ENCODE measurements around the gene PLEKHG4B. TPM values are rescaled to one million over a fixed set of nuclear protein-coding genes. Genes with fewer than 3 reads are reported as not detected.

The PLEKHG4B gene
- polyA plus RNA-seq, 3 donors, result 8.1 to 9.5 (median 9.4) TPM

DNA sequence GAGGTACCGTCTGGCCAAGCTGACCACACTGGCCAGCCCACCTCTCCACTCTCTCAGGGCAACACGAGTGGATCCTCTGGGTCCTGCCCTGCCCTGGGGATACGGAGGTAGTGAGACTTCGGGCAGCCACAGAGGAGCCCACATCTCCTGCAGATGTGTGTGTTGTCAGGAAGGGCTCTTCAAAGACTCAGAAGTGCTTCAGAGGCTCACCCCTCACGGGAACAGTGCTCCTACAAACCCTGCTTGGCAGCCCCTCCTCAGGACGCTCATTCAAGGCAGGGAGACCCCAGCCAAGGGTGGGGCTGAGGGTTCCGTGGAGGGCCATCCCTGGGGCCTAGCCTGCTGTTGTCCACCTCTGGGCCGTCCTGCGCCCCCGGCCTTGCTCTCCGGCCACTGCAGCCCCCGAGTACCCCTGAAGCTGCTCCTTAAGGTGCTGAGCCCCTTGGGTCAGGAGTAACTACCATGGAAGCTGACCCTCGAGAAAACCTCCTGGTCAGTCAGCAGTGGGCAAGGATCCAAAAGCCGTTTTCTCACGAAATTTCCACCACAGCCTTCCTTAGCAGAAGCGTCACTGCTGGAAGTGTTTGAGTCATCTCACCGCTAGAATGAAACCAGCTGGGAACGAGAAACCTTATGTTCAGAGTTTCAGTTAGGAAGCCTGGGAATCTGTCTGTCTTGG lies 76.2 kb downstream of the PLEKHG4B start:
- no peak for DNase-seq (ENCODE audit: low read depth in 3 of 3, low spot score in 2 of 3)

DNA sequence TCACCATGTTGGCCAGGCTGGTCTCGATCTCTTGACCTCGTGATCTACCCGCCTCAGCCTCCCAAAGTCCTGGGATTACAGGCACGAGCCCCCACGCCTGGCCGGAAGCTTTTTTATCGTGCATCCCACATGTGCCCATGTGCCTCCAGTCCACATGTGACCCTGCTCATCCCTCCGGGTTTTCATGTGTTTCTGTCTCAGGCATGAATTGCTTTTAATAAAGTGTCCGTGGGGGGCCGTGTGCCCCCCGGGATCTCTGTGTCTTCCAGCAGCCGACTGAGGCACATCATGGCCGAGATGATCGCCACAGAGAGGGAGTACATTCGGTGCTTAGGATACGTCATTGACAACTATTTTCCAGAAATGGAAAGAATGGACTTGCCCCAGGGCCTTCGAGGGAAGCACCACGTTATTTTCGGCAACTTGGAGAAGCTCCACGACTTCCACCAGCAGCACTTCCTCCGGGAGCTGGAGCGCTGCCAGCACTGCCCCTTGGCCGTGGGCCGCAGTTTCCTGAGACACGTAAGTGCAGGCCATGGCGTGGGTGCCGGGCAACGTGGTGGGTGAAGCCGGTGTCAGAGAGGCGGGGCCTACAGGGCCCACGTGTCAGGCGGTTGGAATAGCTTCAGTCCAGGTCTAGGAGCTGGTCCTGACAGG lies 77.2 kb downstream of the PLEKHG4B start:
- DNase-seq (ENCODE audit: low read depth in 3 of 3, low spot score in 2 of 3), result no peak

DNA sequence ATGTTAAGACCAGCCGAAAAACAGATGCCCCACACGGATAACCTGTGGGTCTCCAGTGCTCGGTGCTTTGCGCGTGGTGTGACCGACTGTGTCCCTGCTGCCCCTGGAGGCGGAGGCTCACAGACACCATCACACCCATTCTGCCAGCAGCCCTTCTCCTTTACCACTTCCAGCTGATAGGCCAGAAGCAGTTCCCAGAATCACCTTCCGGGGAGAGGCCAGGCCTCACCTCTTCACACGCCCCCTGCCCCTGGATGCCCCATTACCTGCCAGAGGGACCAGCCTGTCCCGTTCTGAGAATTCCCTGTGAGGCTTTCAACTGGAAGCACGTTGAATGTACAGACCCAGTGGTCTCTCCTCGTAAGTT lies 77.7 kb downstream of the PLEKHG4B start:
- DNase-seq (ENCODE audit: low read depth in 3 of 3, low spot score in 2 of 3), result no peak

GRCh38 chr5:170971-171800 lies 79.2 kb downstream of the PLEKHG4B start:
- no peak for DNase-seq (ENCODE audit: low read depth in 3 of 3, low spot score in 2 of 3)

DNA sequence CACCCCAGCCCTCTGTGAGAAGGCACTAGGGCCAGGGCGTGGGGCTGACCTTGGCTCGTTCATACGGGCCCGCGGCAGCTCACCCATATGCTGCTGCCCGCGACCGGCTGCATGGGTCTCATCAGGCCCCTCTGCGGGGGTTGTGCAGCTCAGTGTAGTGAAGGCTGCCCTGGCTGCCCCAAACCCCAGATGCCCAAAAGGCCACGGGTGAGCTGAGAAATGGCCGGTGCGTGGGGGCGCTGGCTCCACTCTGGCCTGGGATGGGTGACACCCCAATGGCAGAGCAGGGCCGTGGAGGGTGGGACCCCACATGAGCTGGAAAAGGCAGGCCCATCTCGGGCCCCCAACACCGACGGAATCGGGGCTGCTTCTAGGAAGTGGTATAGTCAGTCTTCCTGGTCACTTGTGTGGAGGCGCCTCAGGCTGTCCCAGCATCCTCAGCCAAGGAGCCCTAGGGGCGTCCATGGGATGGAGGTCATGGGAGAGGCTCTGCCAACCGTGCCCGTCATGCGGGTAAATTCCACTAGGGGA lies 79.9 kb downstream of the PLEKHG4B start:
- DNase-seq (ENCODE audit: low read depth in 3 of 3, low spot score in 2 of 3), result no peak

DNA sequence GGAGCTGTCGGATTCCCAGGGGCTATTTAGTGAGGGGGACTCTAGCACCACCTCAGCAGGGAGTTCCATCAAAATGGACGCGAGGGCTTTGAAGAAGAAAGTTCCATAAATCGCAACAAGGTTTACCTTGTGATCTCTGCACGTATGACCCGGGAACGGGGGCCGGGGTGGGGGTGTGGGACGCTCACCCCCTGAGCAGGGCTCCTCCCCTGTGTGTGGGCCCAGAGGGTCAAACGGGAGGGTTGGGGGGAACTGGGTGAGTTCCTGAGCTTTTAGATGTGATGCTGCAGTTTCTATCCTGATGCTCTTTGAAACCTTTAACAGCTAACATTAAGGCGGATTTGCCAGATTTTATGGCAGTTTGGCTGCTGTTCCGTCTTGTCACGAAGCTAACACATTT lies 80.5 kb downstream of the PLEKHG4B start:
- no peak for DNase-seq (ENCODE audit: low read depth in 3 of 3, low spot score in 2 of 3)

- DNase-seq (ENCODE audit: low read depth in 3 of 3, low spot score in 2 of 3), result no peak
Measured at GRCh38 chr5:172841-173251, 80.9 kb downstream of the PLEKHG4B start.

- no peak for DNase-seq (ENCODE audit: low read depth in 3 of 3, low spot score in 2 of 3)
Measured at GRCh38 chr5:173392-174290, 81.7 kb downstream of the PLEKHG4B start.

GRCh38 chr5:174291-174600 lies 82.3 kb downstream of the PLEKHG4B start:
- DNase-seq (ENCODE audit: low read depth in 3 of 3, low spot score in 2 of 3), result no peak

GRCh38 chr5:174876-175465 lies 83.0 kb downstream of the PLEKHG4B start:
- no peak for DNase-seq (ENCODE audit: low read depth in 3 of 3, low spot score in 2 of 3)

DNA sequence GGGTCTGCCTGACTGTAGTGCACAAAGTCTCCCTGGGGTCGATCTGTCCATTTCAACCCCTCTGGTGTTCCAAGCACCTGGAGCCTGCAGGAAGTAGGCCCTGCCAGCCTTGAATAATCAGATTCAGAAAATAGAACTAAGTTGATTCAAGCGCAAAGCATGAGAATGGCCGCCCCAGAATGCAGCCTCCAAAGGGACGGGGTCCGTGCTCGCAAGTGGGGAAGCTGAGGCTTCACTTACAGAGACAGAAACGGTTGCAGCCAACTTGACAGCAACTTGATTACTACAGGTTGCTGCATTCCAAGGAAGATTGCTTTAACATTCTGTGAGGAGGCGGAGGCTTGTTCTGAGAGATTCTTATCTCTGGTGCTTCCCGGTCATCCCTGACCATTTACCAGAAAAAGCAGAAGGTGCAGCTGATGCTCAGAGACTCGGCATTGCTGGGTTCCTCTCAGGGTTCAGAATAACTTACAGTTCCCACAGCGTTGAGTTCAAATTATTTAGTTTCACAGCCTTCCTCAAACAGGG lies 84.4 kb downstream of the PLEKHG4B start:
- DNase-seq (ENCODE audit: low read depth in 3 of 3, low spot score in 2 of 3), result no peak

- no peak for DNase-seq (ENCODE audit: low read depth in 3 of 3, low spot score in 2 of 3)
Measured at GRCh38 chr5:178110-178509, 86.1 kb downstream of the PLEKHG4B start.

GRCh38 chr5:179401-179800 lies 87.4 kb downstream of the PLEKHG4B start:
- no peak for DNase-seq (ENCODE audit: low read depth in 3 of 3, low spot score in 2 of 3)

GRCh38 chr5:180286-180918 lies 88.4 kb downstream of the PLEKHG4B start:
- DNase-seq (ENCODE audit: low read depth in 3 of 3, low spot score in 2 of 3), result no peak

DNA sequence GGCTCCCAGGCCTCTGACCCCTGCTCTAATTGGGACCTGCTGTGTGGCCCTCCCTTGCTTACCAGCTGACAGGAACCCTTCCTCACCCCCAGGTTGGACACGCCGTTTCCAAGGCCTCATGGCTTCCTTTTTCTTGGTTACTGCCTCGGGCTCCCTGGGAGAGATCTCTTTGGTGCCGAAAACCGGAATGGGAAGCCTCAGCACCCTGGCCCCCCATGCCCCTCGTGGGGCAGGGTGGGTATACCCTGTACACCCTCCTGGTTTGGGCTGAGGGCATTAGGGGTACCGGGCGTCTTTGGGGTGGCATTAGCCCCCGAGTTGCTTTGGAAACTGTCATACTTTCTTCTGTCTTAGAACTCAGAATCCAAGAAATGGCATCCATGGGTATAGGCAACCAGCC lies 89.2 kb downstream of the PLEKHG4B start:
- DNase-seq (ENCODE audit: low read depth in 3 of 3, low spot score in 2 of 3), result no peak

DNA sequence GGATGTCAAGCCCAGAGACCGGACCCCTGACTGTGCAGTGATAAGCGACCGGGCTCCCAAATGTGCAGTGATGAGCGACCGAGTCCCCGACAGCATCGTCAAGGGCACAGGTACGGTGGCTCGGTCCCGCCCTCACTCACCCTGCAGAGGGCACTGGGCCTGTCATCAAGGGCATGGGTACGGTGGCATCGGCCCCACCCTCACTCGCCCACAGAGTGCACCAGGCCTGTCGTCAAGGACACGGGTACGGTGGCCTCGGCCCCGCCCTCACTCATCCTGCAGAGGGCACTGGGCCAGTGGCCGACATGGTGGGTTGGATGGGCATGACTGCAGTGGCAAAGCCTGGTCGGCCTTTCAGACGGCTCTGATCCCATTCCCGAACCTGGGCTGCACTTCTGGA lies 89.6 kb downstream of the PLEKHG4B start:
- DNase-seq (ENCODE audit: low read depth in 3 of 3, low spot score in 2 of 3), result no peak

- DNase-seq (ENCODE audit: low read depth in 3 of 3, low spot score in 2 of 3), result no peak
Measured at GRCh38 chr5:182126-182525, 90.2 kb downstream of the PLEKHG4B start.

- DNase-seq (ENCODE audit: low read depth in 3 of 3, low spot score in 2 of 3), result no peak
Measured at GRCh38 chr5:184471-184870, 92.5 kb downstream of the PLEKHG4B start.
